SJSA1 (cell line): ENCODE results near the gene PIK3R3. TPM values are rescaled to one million over a fixed set of nuclear protein-coding genes. Genes with fewer than 3 reads are reported as not detected.
A peak's percentile ranks its signal among the peaks of the same experiment; 100 is the strongest.

Experiments used
- DNase-seq, 2 experiments: peaks; one replicate each; pipeline ENCODE4 v3.0.0-alpha.2; 2015 to 2020; ENCODE audit warnings: low spot score in 2 of 2, low read depth in 1 of 2
- H3K27ac ChIP-seq: fragments of 250-450 bp; sonication (Bioruptor Pico); 2 replicates; pipeline ENCODE4 v1.5.1; 2020; ENCODE audit warnings: mild to moderate bottlenecking, moderate library complexity
- H3K27me3 ChIP-seq: fragments of 250-450 bp; sonication (Bioruptor Pico); replicated peaks from 2 replicates; pipeline ENCODE4 v1.5.1; 2020; ENCODE audit warnings: mild to moderate bottlenecking, moderate library complexity
- H3K36me3 ChIP-seq: fragments of 250-450 bp; sonication (Bioruptor Pico); 2 replicates; pipeline ENCODE4 v1.5.1; 2020; ENCODE audit warnings: mild to moderate bottlenecking
- H3K4me1 ChIP-seq: fragments of 250-450 bp; sonication (Bioruptor Pico); replicated peaks from 2 replicates; pipeline ENCODE4 v1.6.1; 2021; ENCODE audit warnings: mild to moderate bottlenecking
- H3K4me3 ChIP-seq: fragments of 250-450 bp; sonication (Bioruptor Pico); 2 replicates; pipeline ENCODE4 v1.5.1; 2020; ENCODE audit warnings: mild to moderate bottlenecking
- H3K9me3 ChIP-seq: fragments of 250-450 bp; sonication (Bioruptor Pico); replicated peaks from 2 replicates; pipeline ENCODE4 v1.5.1; 2020; ENCODE audit warnings: mild to moderate bottlenecking
- total RNA-seq: library from RNA; depleted of rRNA; stranded (reverse); fragments of >200 nt; shearing (Covaris generic); gene quantifications from 2 replicates; pipeline ENCODE4 v1.2.3, GENCODE V29; 2014

Gene PIK3R3
- total RNA-seq, 1 experiment from 2014 or later, result 15.2 TPM

- H3K4me3 ChIP-seq, result no peak overlapping the region
- no peak overlapping the region for H3K27ac ChIP-seq
- no peak for DNase-seq
- H3K4me1 ChIP-seq, result peaks cover 26% of the 10 kb centered on the region
- H3K9me3 ChIP-seq, result no peaks in the 10 kb centered on the region
- H3K27me3 ChIP-seq, result no peaks in the 10 kb centered on the region
- H3K36me3 ChIP-seq, result no peaks in the 10 kb centered on the region
These were observed 4.3 kb upstream of the PIK3R3 start for GRCh38 chr1:46136711-46137110.

- no peaks in the 10 kb centered on the region for H3K9me3 ChIP-seq
- H3K27ac ChIP-seq, result no peak overlapping the region
- DNase-seq, result no peak
- no peak overlapping the region for H3K4me3 ChIP-seq
- no peaks in the 10 kb centered on the region for H3K27me3 ChIP-seq
- H3K36me3 ChIP-seq, result no peaks in the 10 kb centered on the region
- peaks cover 26% of the 10 kb centered on the region for H3K4me1 ChIP-seq
These were observed 2.4 kb upstream of the PIK3R3 start for GRCh38 chr1:46134660-46135331.

GRCh38 chr1:46133781-46134350, 1.4 kb upstream of the PIK3R3 start:
- H3K9me3 ChIP-seq, result no peaks in the 10 kb centered on the region
- no peaks in the 10 kb centered on the region for H3K36me3 ChIP-seq
- DNase-seq, result no peak
- H3K4me1 ChIP-seq, result peaks cover 26% of the 10 kb centered on the region
- H3K27me3 ChIP-seq, result no peaks in the 10 kb centered on the region
- H3K27ac ChIP-seq, result no peak overlapping the region; the same call in 1 of the 2 replicates
- H3K4me3 ChIP-seq, result peak overlapping the region; percentile 50

GRCh38 chr1:46133181-46133658, 791 bp upstream of the PIK3R3 start:
- Histone ChIP-seq H3K4me3 (peak overlapping the region; percentile 50), H3K36me3 (no peaks in the 10 kb centered on the region), H3K4me1 (peaks cover 26% of the 10 kb centered on the region), H3K27ac (peak overlapping the region; percentile 99), H3K9me3 (no peaks in the 10 kb centered on the region), H3K27me3 (no peaks in the 10 kb centered on the region)
- no peak for DNase-seq

GRCh38 chr1:46131712-46132528, 509 bp downstream of the PIK3R3 start:
- Histone ChIP-seq H3K27me3 (no peaks in the 10 kb centered on the region), H3K4me3 (peak overlapping the region; percentile 50), H3K27ac (peak overlapping the region; percentile 99), H3K4me1 (peaks cover 18% of the 10 kb centered on the region), H3K36me3 (no peaks in the 10 kb centered on the region), H3K9me3 (no peaks in the 10 kb centered on the region)
- DNase-seq, result peak; percentile 44 to 61

- peak in 1 of 2 experiments; percentile 41 for DNase-seq
- no peaks in the 10 kb centered on the region for H3K9me3 ChIP-seq
- no peaks in the 10 kb centered on the region for H3K36me3 ChIP-seq
- peak overlapping the region; percentile 50 for H3K4me3 ChIP-seq
- no peak overlapping the region for H3K27ac ChIP-seq
- H3K27me3 ChIP-seq, result no peaks in the 10 kb centered on the region
- H3K4me1 ChIP-seq, result peaks cover 18% of the 10 kb centered on the region
These were observed 1.3 kb downstream of the PIK3R3 start for GRCh38 chr1:46131093-46131492.

GRCh38 chr1:46130606-46131005, 1.8 kb downstream of the PIK3R3 start:
- Histone ChIP-seq H3K36me3 (no peaks in the 10 kb centered on the region), H3K27ac (no peak overlapping the region), H3K4me3 (peak overlapping the region; percentile 50), H3K9me3 (no peaks in the 10 kb centered on the region), H3K4me1 (peaks cover 18% of the 10 kb centered on the region), H3K27me3 (no peaks in the 10 kb centered on the region)
- peak in 1 of 2 experiments; percentile 22 for DNase-seq

GRCh38 chr1:46130121-46130520, 2.3 kb downstream of the PIK3R3 start:
- H3K27me3 ChIP-seq, result no peaks in the 10 kb centered on the region
- no peaks in the 10 kb centered on the region for H3K36me3 ChIP-seq
- no peaks in the 10 kb centered on the region for H3K9me3 ChIP-seq
- no peak overlapping the region for H3K27ac ChIP-seq
- peak overlapping the region; percentile 50 for H3K4me3 ChIP-seq
- peak in 1 of 2 experiments; percentile 32 for DNase-seq
- H3K4me1 ChIP-seq, result peaks cover 18% of the 10 kb centered on the region

GRCh38 chr1:46128344-46128743, 4.1 kb downstream of the PIK3R3 start:
- no peak for DNase-seq
- Histone ChIP-seq H3K27me3 (no peaks in the 10 kb centered on the region), H3K4me3 (no peak overlapping the region), H3K4me1 (peaks cover 4% of the 10 kb centered on the region), H3K9me3 (no peaks in the 10 kb centered on the region), H3K36me3 (no peaks in the 10 kb centered on the region), H3K27ac (no peak overlapping the region)

GRCh38 chr1:46118856-46119255, 13.6 kb downstream of the PIK3R3 start:
- Histone ChIP-seq H3K9me3 (no peaks in the 10 kb centered on the region), H3K4me1 (no peaks in the 10 kb centered on the region), H3K4me3 (no peak overlapping the region), H3K27me3 (no peaks in the 10 kb centered on the region), H3K36me3 (no peaks in the 10 kb centered on the region; the same call in 1 of the 2 replicates), H3K27ac (no peak overlapping the region)
- no peak for DNase-seq

- Histone ChIP-seq H3K4me3 (no peak overlapping the region), H3K27me3 (no peaks in the 10 kb centered on the region), H3K27ac (no peak overlapping the region), H3K36me3 (no peaks in the 10 kb centered on the region; the same call in 1 of the 2 replicates), H3K4me1 (no peaks in the 10 kb centered on the region), H3K9me3 (no peaks in the 10 kb centered on the region)
- no peak for DNase-seq
These were observed 14.5 kb downstream of the PIK3R3 start for GRCh38 chr1:46117810-46118494.

GRCh38 chr1:46114925-46115603, 17.4 kb downstream of the PIK3R3 start:
- no peaks in the 10 kb centered on the region for H3K9me3 ChIP-seq
- H3K27me3 ChIP-seq, result no peaks in the 10 kb centered on the region
- no peak for DNase-seq
- H3K36me3 ChIP-seq, result no peaks in the 10 kb centered on the region; the same call in 1 of the 2 replicates
- H3K4me3 ChIP-seq, result no peak overlapping the region
- H3K27ac ChIP-seq, result no peak overlapping the region
- no peaks in the 10 kb centered on the region for H3K4me1 ChIP-seq

GRCh38 chr1:46113948-46114347, 18.5 kb downstream of the PIK3R3 start:
- no peaks in the 10 kb centered on the region for H3K9me3 ChIP-seq
- no peak overlapping the region for H3K27ac ChIP-seq
- H3K27me3 ChIP-seq, result no peaks in the 10 kb centered on the region
- no peak for DNase-seq
- H3K4me3 ChIP-seq, result no peak overlapping the region
- H3K4me1 ChIP-seq, result no peaks in the 10 kb centered on the region
- no peaks in the 10 kb centered on the region; the same call in 1 of the 2 replicates for H3K36me3 ChIP-seq
